A549 (cell line): Measurements from ENCODE around the gene HMGCLL1. TPM values are rescaled to one million over a fixed set of nuclear protein-coding genes. Genes with fewer than 3 reads are reported as not detected.
A peak's percentile ranks its signal among the peaks of the same experiment; 100 is the strongest.

Experiments
- ATAC-seq, 2 experiments: fragments of 200-7000 bp in 1 of 2; fragments of >200 bp in 1 of 2; cut with Nextera tagmentation in 1 of 2; cut with Tn5 transposase in 1 of 2; 3 replicates each; pipeline versions ENCODE4 v1.8.0 to v1.9.1; 2018 to 2020; ENCODE audit warnings: mild to moderate bottlenecking in 1 of 2, moderate library complexity in 1 of 2
- CTCF ChIA-PET: fragments of 300-600 bp; sonication (Branson Sonifier 250); formaldehyde crosslinking; extraction: SDS; loops from one replicate; lab custom pipeline; 2021; ENCODE audit warnings: antibody characterized with exemption, inconsistent platforms; lab: Yijun Ruan, JAX
- POLR2A ChIA-PET: fragments of 350-600 bp; formaldehyde crosslinking; extraction: SDS; loops from one replicate; lab custom pipeline; 2021; ENCODE audit warnings: antibody characterized with exemption, inconsistent platforms; lab: Yijun Ruan, JAX
- DNase-seq, 2 experiments: peaks; one replicate each; pipeline versions ENCODE4 v3.0.0 to v3.0.0-alpha.2; 2011 to 2016; ENCODE audit warnings: low read depth in 1 of 2, low spot score in 1 of 2
- FAIRE-seq: peaks from 2 replicates; lab custom pipeline; 2011; peaks lifted over from hg19 to GRCh38; lab: Jason Lieb, UNC
- H3K27ac ChIP-seq, 2 experiments: fragments of >200 bp; sonication (Bioruptor Twin); formaldehyde crosslinking; 3 replicates each; pipeline ENCODE4 v1.5.1; 2016 to 2017
- H3K4me1 ChIP-seq: fragments of >200 bp; sonication (Bioruptor Twin); formaldehyde crosslinking; 3 replicates; pipeline ENCODE4 v1.6.1; 2016
- H3K4me2 ChIP-seq: fragments of >200 bp; sonication (Bioruptor Twin); formaldehyde crosslinking; 3 replicates; pipeline ENCODE4 v1.6.1; 2016
- H3K4me3 ChIP-seq: fragments of >200 bp; sonication (Bioruptor Twin); formaldehyde crosslinking; 3 replicates; pipeline ENCODE4 v1.5.1; 2016
- H3K9me3 ChIP-seq: fragments of >200 bp; sonication (Bioruptor Twin); formaldehyde crosslinking; 3 replicates; pipeline ENCODE4 v1.6.1; 2016
- BHLHE40 ChIP-seq: IDR thresholded peaks from 2 replicates; pipeline ENCODE4 v1.6.1; 2012; ENCODE audit warnings: low read depth, low read length, inconsistent platforms
- CBX8 ChIP-seq: fragments of 200-600 bp; sonication (generic); IDR thresholded peaks from 2 replicates; pipeline ENCODE4 v1.6.1; 2016
- CEBPB ChIP-seq, 2 experiments: fragments of >200 bp in 1 of 2; sonication (Bioruptor Twin) in 1 of 2; formaldehyde crosslinking in 1 of 2; IDR thresholded peaks; 2 replicates each; pipeline ENCODE4 v1.6.1; 2012 to 2016
- EHF ChIP-seq: fragments of 250-450 bp; sonication (Bioruptor Pico); IDR thresholded peaks from 2 replicates; pipeline ENCODE4 v1.5.0; 2020; ENCODE audit warnings: mild to moderate bottlenecking
- EHMT2 ChIP-seq: fragments of 200-600 bp; sonication (generic); IDR thresholded peaks from 2 replicates; pipeline ENCODE4 v1.6.1; 2016; ENCODE audit warnings: antibody characterized with exemption, low read depth, mild to moderate bottlenecking, moderate library complexity
- ESRRA ChIP-seq: fragments of 150-350 bp; IDR thresholded peaks from 2 replicates; pipeline ENCODE4 v1.6.1; 2014; ENCODE audit warnings: mild to moderate bottlenecking, low read length, borderline replicate concordance
- FOXS1 ChIP-seq: fragments of 250-450 bp; sonication (Bioruptor Pico); IDR thresholded peaks from 2 replicates; pipeline ENCODE4 v1.5.0; 2020; ENCODE audit warnings: mild to moderate bottlenecking, moderate library complexity
- GATA3 ChIP-seq: IDR thresholded peaks from 2 replicates; pipeline ENCODE4 v1.6.1; 2012; ENCODE audit warnings: borderline replicate concordance
- KDM1A ChIP-seq: fragments of 200-600 bp; sonication (generic); IDR thresholded peaks from 2 replicates; pipeline ENCODE4 v1.6.1; 2016; ENCODE audit warnings: low read depth, mild to moderate bottlenecking
- MAFK ChIP-seq: fragments of 450-650 bp; IDR thresholded peaks from 2 replicates; pipeline ENCODE4 v1.6.1; 2014; ENCODE audit not compliant: partially characterized antibody
- MYC ChIP-seq: IDR thresholded peaks from 2 replicates; pipeline ENCODE4 v1.6.1; 2012; ENCODE audit warnings: mild to moderate bottlenecking, inconsistent platforms, low read length, improper control_type of control experiment, borderline replicate concordance
- NFE2L2 ChIP-seq: fragments of 150-350 bp; conservative IDR thresholded peaks from 2 replicates; pipeline ENCODE4 v1.6.1; 2014; ENCODE audit warnings: low read length
- POLR2AphosphoS2 ChIP-seq: conservative IDR thresholded peaks from 2 replicates; pipeline ENCODE4 v1.6.1; 2012; ENCODE audit warnings: low read length, improper control_type of control experiment, inconsistent platforms
- RAD21 ChIP-seq, 2 experiments: fragments of >200 bp in 1 of 2; sonication (Bioruptor Twin) in 1 of 2; formaldehyde crosslinking in 1 of 2; IDR thresholded peaks in 1 of 2; conservative IDR thresholded peaks in 1 of 2; 2 replicates in 1 of 2; 3 replicates in 1 of 2; pipeline ENCODE4 v1.6.1; 2012 to 2018; ENCODE audit warnings: inconsistent platforms in 1 of 2
- RFX5 ChIP-seq: fragments of 450-650 bp; IDR thresholded peaks from 2 replicates; pipeline ENCODE4 v1.7.1; 2014; ENCODE audit warnings: antibody characterized with exemption, mild to moderate bottlenecking, moderate library complexity
- RNF2 ChIP-seq: fragments of 200-600 bp; sonication (generic); IDR thresholded peaks from 2 replicates; pipeline ENCODE4 v1.6.1; 2016; ENCODE audit warnings: low read depth, mild to moderate bottlenecking, antibody characterized with exemption, moderate library complexity, borderline replicate concordance
- SMC3 ChIP-seq: fragments of >200 bp; sonication (Bioruptor Twin); formaldehyde crosslinking; IDR thresholded peaks from 3 replicates; pipeline ENCODE4 v1.6.1; 2018; ENCODE audit warnings: inconsistent platforms
- SREBF2 ChIP-seq: fragments of 450-650 bp; IDR thresholded peaks from 2 replicates; pipeline ENCODE4 v1.6.1; 2014; ENCODE audit warnings: mild to moderate bottlenecking, moderate library complexity
- ZNF302 ChIP-seq: fragments of 250-450 bp; sonication (Bioruptor Pico); IDR thresholded peaks from 2 replicates; pipeline ENCODE4 v1.9.0; 2021; ENCODE audit warnings: inconsistent platforms, mild to moderate bottlenecking, moderate library complexity
- WGBS: methylation state at CpG from one replicate; pipeline ENCODE4 v1.1.6; 2017; ENCODE audit errors: missing lambda C conversion rate; 5-methylcytosine and 5-hydroxymethylcytosine counted together
- polyA plus RNA-seq, 4 experiments: library from polyadenylated mRNA; depleted of rRNA in 3 of 4; stranded (reverse); fragments of >200 nt; fragmentation: RNase III in 1 of 4; extraction: RNeasy Plus Mini Kit Qiagen cat#74134 plus additional on column Dnase treatment in 1 of 4; gene quantifications; 2 replicates in 3 of 4; 3 replicates in 1 of 4; pipeline ENCODE4 v1.2.3, GENCODE V29; 2011 to 2017
- TF ChIP-seq, protein P1 (sequence below): fragments of >200 bp; sonication (Bioruptor Twin); formaldehyde crosslinking; IDR thresholded peaks from 3 replicates; pipeline ENCODE4 v1.6.1; 2016
- TF ChIP-seq, protein P2 (sequence below): IDR thresholded peaks from 2 replicates; pipeline ENCODE4 v1.6.1; 2012; ENCODE audit warnings: low read depth, borderline replicate concordance
- TF ChIP-seq, protein P3 (sequence below): fragments of 250-450 bp; sonication (Bioruptor Pico); IDR thresholded peaks from 2 replicates; pipeline ENCODE4 v1.5.0; 2021; ENCODE audit warnings: mild to moderate bottlenecking, moderate library complexity, borderline replicate concordance

HMGCLL1 gene
- polyA plus RNA-seq, 2 of the 4 experiments (the other 2 are of a cell fraction) = 0.28 to 0.78 TPM

DNA sequence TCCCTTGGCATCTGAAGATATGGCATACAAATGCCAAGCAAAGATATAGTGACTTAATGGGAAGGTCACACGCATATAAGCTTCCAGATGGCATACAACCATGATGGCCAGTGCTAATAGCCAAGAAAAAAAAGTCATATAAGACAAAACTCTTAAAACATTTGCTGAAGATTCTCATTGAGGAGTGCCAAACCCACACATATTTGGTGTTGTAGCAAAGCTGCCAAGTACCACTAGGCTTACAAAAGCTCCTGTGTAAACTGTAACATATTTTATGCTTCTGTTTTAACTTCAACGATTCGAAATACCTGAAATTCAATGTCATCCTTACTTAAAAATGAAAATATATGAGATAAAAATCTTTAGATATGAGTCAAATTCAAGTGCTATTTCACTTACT lies 123.0 kb downstream of the HMGCLL1 start:
- ChIA-PET POLR2A (no interaction called here), CTCF (interaction anchor here (1.5 to 1.9 kb wide), 2 partner anchors 11 to 494 kb away, joined by 3 to 6 read pairs; no protein-coding TSS in a partner anchor)
- no peak for TF ChIP-seq FOXS1 (CRISPR knock-in tag)
- TF ChIP-seq MYC = no peak
- TF ChIP-seq CBX8 = no peak
- Histone ChIP-seq H3K27ac (no peak overlapping the region), H3K9me3 (no peaks in the 10 kb centered on the region), H3K4me1 (no peaks in the 10 kb centered on the region), H3K4me3 (no peak overlapping the region), H3K4me2 (no peak overlapping the region)
- DNase-seq (no peak), FAIRE-seq (no peak), ATAC-seq (no peak)
- 51% methylated on average over 3 of the region's 3 CpGs for WGBS

DNA sequence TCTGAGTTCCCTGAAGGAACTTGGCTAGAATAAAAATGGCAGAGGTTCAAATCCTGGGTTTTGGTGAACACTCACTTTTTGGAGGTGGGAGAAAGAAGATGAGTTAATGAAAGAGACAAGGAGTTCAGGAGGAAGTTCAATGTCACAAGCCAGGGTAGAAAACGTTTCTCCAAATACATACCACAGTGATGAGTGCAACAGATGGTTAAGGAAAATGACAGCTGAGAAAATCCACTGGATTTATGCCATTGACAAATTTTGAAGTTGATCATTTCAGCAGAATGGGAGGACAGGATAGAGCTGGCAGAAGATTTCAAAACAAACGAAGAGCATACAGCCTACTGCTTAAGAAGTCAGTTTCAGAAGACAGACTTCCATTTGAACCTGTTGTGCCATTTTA lies 129.0 kb downstream of the HMGCLL1 start:
- DNase-seq (no peak), ATAC-seq (no peak), FAIRE-seq (no peak)
- CTCF ChIA-PET = interaction anchor here (1.2 to 1.5 kb wide), 2 partner anchors 502 to 831 kb away, joined by 3 to 6 read pairs; no protein-coding TSS in a partner anchor
- POLR2A ChIA-PET = no interaction called here
- WGBS = 31% methylated on average over 2 of the region's 2 CpGs
- Histone ChIP-seq H3K4me2 (no peak overlapping the region), H3K4me3 (no peak overlapping the region), H3K27ac (no peak overlapping the region), H3K4me1 (0 out of 3 replicates have a peak, but pooled peaks cover 3% of the 10 kb centered on the region), H3K9me3 (no peaks in the 10 kb centered on the region)
- TF ChIP-seq NFE2L2 = no peak
- TF ChIP-seq MYC = no peak
- TF ChIP-seq CEBPB (IDR thresholded peaks at IDR 0.05) = no peak
- no peak for TF ChIP-seq RFX5
- no peak for TF ChIP-seq RAD21 (conservative IDR thresholded peaks at IDR 0.05 in 1 of 2, IDR thresholded peaks at IDR 0.05 in 1 of 2)

DNA sequence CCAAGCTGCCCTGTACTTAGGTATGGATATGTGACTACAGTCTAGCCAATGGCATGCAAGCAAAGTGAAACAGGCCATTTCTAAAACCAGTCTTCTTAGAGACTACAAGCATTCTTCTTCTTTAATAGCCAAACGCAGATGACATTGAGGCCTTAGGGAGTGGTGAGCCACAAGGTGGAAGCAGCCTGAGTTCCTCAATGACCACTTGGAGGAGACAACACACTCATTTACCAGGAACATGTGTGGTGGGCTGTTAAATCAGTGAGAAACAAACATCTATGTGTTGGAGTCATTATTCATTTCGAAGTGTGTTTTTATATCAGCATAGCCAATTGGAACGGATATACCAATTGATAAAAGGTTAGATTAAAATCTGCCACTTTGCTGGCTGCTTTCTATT lies 129.8 kb downstream of the HMGCLL1 start:
- peak in 1 of 2 experiments; percentile 35 for DNase-seq

DNA sequence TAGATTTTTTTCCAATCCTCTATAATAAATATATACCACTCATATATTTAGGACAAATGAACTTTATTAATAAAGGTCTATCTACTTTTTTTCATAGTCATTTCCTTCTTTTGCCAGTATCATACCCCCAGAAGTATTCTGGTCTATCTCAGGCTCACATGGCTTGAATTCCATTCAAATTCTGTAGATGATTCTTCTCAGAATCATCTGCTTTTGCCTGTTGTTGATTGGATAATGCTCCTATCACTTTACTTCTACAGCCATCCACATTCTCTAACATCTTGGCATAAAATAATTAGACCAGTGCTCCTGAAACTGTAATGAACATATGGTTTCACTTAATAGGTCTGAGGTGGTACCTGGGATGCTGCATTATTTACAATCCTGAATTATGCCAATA lies 130.5 kb downstream of the HMGCLL1 start:
- POLR2A ChIA-PET = no interaction called here
- no peak overlapping the region for H3K4me2 ChIP-seq
- H3K4me1 ChIP-seq = 0 out of 3 replicates have a peak, but pooled peaks cover 3% of the 10 kb centered on the region
- no peak for ATAC-seq
- no peak for DNase-seq
- TF ChIP-seq, protein P1, sequence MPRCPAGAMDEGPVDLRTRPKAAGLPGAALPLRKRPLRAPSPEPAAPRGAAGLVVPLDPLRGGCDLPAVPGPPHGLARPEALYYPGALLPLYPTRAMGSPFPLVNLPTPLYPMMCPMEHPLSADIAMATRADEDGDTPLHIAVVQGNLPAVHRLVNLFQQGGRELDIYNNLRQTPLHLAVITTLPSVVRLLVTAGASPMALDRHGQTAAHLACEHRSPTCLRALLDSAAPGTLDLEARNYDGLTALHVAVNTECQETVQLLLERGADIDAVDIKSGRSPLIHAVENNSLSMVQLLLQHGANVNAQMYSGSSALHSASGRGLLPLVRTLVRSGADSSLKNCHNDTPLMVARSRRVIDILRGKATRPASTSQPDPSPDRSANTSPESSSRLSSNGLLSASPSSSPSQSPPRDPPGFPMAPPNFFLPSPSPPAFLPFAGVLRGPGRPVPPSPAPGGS = no peak
- no peak for TF ChIP-seq ZNF302 (CRISPR knock-in tag)
- TF ChIP-seq, protein P2, sequence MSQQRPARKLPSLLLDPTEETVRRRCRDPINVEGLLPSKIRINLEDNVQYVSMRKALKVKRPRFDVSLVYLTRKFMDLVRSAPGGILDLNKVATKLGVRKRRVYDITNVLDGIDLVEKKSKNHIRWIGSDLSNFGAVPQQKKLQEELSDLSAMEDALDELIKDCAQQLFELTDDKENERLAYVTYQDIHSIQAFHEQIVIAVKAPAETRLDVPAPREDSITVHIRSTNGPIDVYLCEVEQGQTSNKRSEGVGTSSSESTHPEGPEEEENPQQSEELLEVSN = no peak
- TF ChIP-seq SREBF2 = no peak
- TF ChIP-seq POLR2AphosphoS2 = no peak
- TF ChIP-seq EHF = no peak
- TF ChIP-seq MAFK = no peak
- no peak for TF ChIP-seq ESRRA
- TF ChIP-seq GATA3 = no peak
- no peak for TF ChIP-seq KDM1A
- no peak for TF ChIP-seq BHLHE40
- TF ChIP-seq EHMT2 = no peak
- TF ChIP-seq, all 56 proteins: peak for 0
- Histone ChIP-seq H3K9me3 (no peaks in the 10 kb centered on the region), H3K27ac (no peak overlapping the region), H3K4me3 (no peak overlapping the region)
- CTCF ChIA-PET = interaction anchor here (0.7 to 0.8 kb wide), 2 partner anchors 172 to 235 kb away, joined by 3 read pairs; no protein-coding TSS in a partner anchor
- no peak for FAIRE-seq

More for the DNA sequence above, 129.8 kb downstream of the HMGCLL1 start:
- no peaks in the 10 kb centered on the region for H3K9me3 ChIP-seq
- 77% methylated on average over 2 of the region's 3 CpGs for WGBS
- ATAC-seq (peak in 1 of 2 experiments; percentile 47; a peak in 2 of 6 replicates), FAIRE-seq (no peak)
- POLR2A ChIA-PET = no interaction called here
- H3K4me3 ChIP-seq = no peak overlapping the region
- 0 out of 3 replicates have a peak, but pooled peaks cover 3% of the 10 kb centered on the region for H3K4me1 ChIP-seq
- no peak overlapping the region for H3K27ac ChIP-seq
- H3K4me2 ChIP-seq = no peak overlapping the region
- CTCF ChIA-PET = interaction anchor here (0.7 to 1.5 kb wide), 4 partner anchors 172 to 832 kb away, joined by 3 to 6 read pairs (median 3); no protein-coding TSS in a partner anchor
- TF ChIP-seq RNF2 = no peak
- peak; percentile 38 to 45; a peak in 4 of 5 replicates for TF ChIP-seq RAD21 (conservative IDR thresholded peaks at IDR 0.05 in 1 of 2, IDR thresholded peaks at IDR 0.05 in 1 of 2)
- TF ChIP-seq, protein P3, sequence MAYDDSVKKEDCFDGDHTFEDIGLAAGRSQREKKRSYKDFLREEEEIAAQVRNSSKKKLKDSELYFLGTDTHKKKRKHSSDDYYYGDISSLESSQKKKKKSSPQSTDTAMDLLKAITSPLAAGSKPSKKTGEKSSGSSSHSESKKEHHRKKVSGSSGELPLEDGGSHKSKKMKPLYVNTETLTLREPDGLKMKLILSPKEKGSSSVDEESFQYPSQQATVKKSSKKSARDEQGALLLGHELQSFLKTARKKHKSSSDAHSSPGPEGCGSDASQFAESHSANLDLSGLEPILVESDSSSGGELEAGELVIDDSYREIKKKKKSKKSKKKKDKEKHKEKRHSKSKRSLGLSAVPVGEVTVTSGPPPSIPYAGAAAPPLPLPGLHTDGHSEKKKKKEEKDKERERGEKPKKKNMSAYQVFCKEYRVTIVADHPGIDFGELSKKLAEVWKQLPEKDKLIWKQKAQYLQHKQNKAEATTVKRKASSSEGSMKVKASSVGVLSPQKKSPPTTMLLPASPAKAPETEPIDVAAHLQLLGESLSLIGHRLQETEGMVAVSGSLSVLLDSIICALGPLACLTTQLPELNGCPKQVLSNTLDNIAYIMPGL (CRISPR knock-in tag) = no peak
- TF ChIP-seq SMC3 = peak; percentile 52; the same call in 2 of the 3 replicates
